Stomach (tissue), 9 donors: ENCODE results near the gene FZR1. TPM values are rescaled to one million over a fixed set of nuclear protein-coding genes. Genes with fewer than 3 reads are reported as not detected.

Source experiments
- DNase-seq, 2 donors: peaks; one replicate each; pipeline versions ENCODE4 v3.0.0 to v3.0.0-alpha.2; 2013 to 2019
- H3K27ac ChIP-seq, 5 donors: fragments of 200-600 bp in 4 of 5; sonication (generic) in 4 of 5; one replicate each; pipeline ENCODE4 v1.5.1; 2013 to 2019; ENCODE audit warnings: mild to moderate bottlenecking in 1 of 5, moderate library complexity in 1 of 5
- H3K27me3 ChIP-seq, 3 donors: fragments of 200-600 bp; sonication (generic); one replicate each; pipeline ENCODE4 v1.5.1; 2017 to 2019; ENCODE audit warnings: mixed run types in 1 of 3
- H3K36me3 ChIP-seq, 4 donors: fragments of 200-600 bp; sonication (generic); 1 replicate in 3 of 4; 2 replicates in 1 of 4; pipeline ENCODE4 v1.5.1; 2016 to 2019
- H3K4me1 ChIP-seq, 4 donors: fragments of 200-600 bp; sonication (generic); one replicate each; pipeline ENCODE4 v1.5.1; 2016 to 2019
- H3K4me3 ChIP-seq, 4 donors: fragments of 200-600 bp; sonication (generic) in 3 of 4; one replicate each; pipeline ENCODE4 v1.5.1; 2016 to 2019; ENCODE audit warnings: mild to moderate bottlenecking in 1 of 4
- H3K9me3 ChIP-seq, 4 donors: fragments of 200-600 bp; sonication (generic); one replicate each; pipeline ENCODE4 v1.5.1; 2016 to 2019
- CTCF ChIP-seq, 7 experiments: fragments of 450-650 bp in 4 of 7; fragments of 200-600 bp in 3 of 7; sonication (generic) in 3 of 7; IDR thresholded peaks; one replicate each; pipeline ENCODE4 v1.5.1; 2016 to 2019; ENCODE audit warnings: antibody characterized with exemption in 7 of 7, control low read depth in 2 of 7, mild to moderate bottlenecking in 1 of 7
- EP300 ChIP-seq: sonication (generic); formaldehyde crosslinking; IDR thresholded peaks from one replicate; pipeline ENCODE4 v1.6.1; 2017; ENCODE audit warnings: antibody characterized with exemption
- POLR2A ChIP-seq, 4 donors: fragments of 450-650 bp; IDR thresholded peaks; one replicate each; pipeline ENCODE4 v1.6.1; 2016; ENCODE audit warnings: antibody characterized with exemption in 4 of 4, control low read depth in 2 of 4, mild to moderate bottlenecking in 1 of 4, moderate library complexity in 1 of 4
- POLR2AphosphoS5 ChIP-seq, 3 donors: sonication (generic); formaldehyde crosslinking; IDR thresholded peaks; one replicate each; pipeline ENCODE4 v1.6.1; 2016; ENCODE audit warnings: antibody characterized with exemption in 3 of 3
- WGBS, 5 donors: extraction: QIAGEN DNeasy Blood & Tissue Kit in 3 of 5; methylation state at CpG; one replicate each; pipeline versions ENCODE4 v1.1.5 to v1.1.7; 2013 to 2018; 5-methylcytosine and 5-hydroxymethylcytosine counted together
- intact Hi-C: fragments of 100-400 bp; cut with DNase I; formaldehyde crosslinking; loops from one replicate; pipeline ENCODE4 v1.15.1; 2023; ENCODE audit warnings: low total_unique reads
- polyA plus RNA-seq, 3 donors: library from polyadenylated mRNA; stranded (reverse); fragments of 200-250 nt; gene quantifications; one replicate each; pipeline ENCODE4 v1.2.3, GENCODE V29; 2013
- total RNA-seq, 5 donors: library from RNA; depleted of rRNA; stranded (reverse); fragments of >200 nt; gene quantifications; one replicate each; pipeline versions ENCODE4 v1.1.0 to v1.2.3, GENCODE V29; 2014 to 2016
- donor health status: healthy with polysubstance abuse.
- donor health status: Bipolar disorder and iron deficiency.
- donor health status: healthy.

The FZR1 gene
- total and polyA plus RNA-seq, 8 donors = 9.4 to 113 (median 21.3) TPM

- intact Hi-C loops = no loop called here
- TF ChIP-seq POLR2AphosphoS5 (IDR thresholded peaks at IDR 0.05) (peak in 2 of 3 donors; percentile 70 to 82), POLR2A (IDR thresholded peaks at IDR 0.05) (no peak), CTCF (IDR thresholded peaks at IDR 0.05) (peak in 1 of 7 experiments; percentile 7)
- H3K36me3 ChIP-seq = peaks cover 7 to 25% (median 16%) of the 10 kb centered on the region in 4 donors
- no peaks in the 10 kb centered on the region for H3K9me3 ChIP-seq
- H3K27ac ChIP-seq = peak within 1 kb of the TSS; percentile 69 to 96 (median 92)
- H3K27me3 ChIP-seq = no peaks in the 10 kb centered on the region
- peak within 1 kb of the TSS; percentile 81 to 100 (median 96) for H3K4me3 ChIP-seq
- 0% methylated on average over 30 to 52 of the region's 52 CpGs for WGBS, 5 donors
- H3K4me1 ChIP-seq = peaks cover 20 to 34% (median 26%) of the 10 kb centered on the region in 4 donors
- peak; percentile 96 to 99 for DNase-seq
These were observed 5.5 kb upstream of the FZR1 start, which contains the start of gene DOHH for GRCh38 chr19:3500429-3501101. Gene DOHH (minus strand): TSS chr19:3500674. CDS start chr19:3496814, 3,860 bp downstream.

GRCh38 chr19:3501780-3502179 is 4.3 kb upstream of the FZR1 start:
- Histone ChIP-seq H3K9me3 (no peaks in the 10 kb centered on the region), H3K27me3 (no peaks in the 10 kb centered on the region), H3K4me3 (no peak overlapping the region), H3K27ac (no peak overlapping the region), H3K36me3 (peaks cover 0 to 13% (median 4%) of the 10 kb centered on the region in 4 donors), H3K4me1 (peaks cover 21 to 37% (median 29%) of the 10 kb centered on the region in 4 donors)
- intact Hi-C loops = no loop called here
- no peak for TF ChIP-seq CTCF (IDR thresholded peaks at IDR 0.05)
- TF ChIP-seq EP300 = no peak
- TF ChIP-seq POLR2A (IDR thresholded peaks at IDR 0.05) = no peak
- TF ChIP-seq POLR2AphosphoS5 (IDR thresholded peaks at IDR 0.05) = no peak
- WGBS, 5 donors = 84 to 98% (median 91%) methylated on average over 3 of the region's 3 CpGs; no CpG with 5 or more reads in 1 of the 5 donors
- no peak for DNase-seq

DNA sequence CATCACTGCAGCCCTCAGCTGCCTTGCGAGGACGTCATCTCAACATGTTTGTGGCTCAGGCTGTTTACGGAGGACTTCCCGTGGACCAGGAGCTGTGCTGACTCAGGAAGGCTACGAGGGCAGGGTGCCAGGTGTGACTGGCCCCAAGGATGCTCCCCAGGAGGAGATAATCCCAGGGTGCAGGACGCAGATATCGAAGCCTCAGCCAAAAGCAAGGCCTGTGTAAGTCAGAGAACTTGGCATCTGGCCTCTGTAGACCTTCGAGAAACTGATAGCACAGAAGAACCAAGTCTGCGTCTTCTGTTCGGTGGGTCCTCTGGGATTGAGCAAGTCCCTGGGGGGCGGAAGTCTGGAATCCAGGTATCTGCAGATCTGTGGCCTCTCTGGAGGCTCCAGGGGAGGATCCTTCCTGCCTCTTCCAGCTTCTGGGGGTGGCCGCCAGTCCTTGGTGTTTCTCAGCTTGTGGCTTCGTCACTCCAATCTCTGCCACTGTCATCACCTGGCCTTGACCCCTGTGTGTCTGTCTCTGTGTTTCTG is 3.0 kb upstream of the FZR1 start:
- no peaks in the 10 kb centered on the region for H3K27me3 ChIP-seq
- no peak for DNase-seq
- no peak overlapping the region for H3K27ac ChIP-seq
- no peak overlapping the region for H3K4me3 ChIP-seq
- H3K36me3 ChIP-seq = no peaks in the 10 kb centered on the region
- intact Hi-C loops = no loop called here
- TF ChIP-seq CTCF (IDR thresholded peaks at IDR 0.05) (no peak), EP300 (no peak), POLR2A (IDR thresholded peaks at IDR 0.05) (no peak), POLR2AphosphoS5 (IDR thresholded peaks at IDR 0.05) (no peak)
- H3K9me3 ChIP-seq = no peaks in the 10 kb centered on the region
- H3K4me1 ChIP-seq = peaks cover 31 to 43% (median 41%) of the 10 kb centered on the region in 4 donors
- WGBS, 5 donors = 81 to 86% (median 82%) methylated on average over 13 of the region's 13 CpGs

DNA sequence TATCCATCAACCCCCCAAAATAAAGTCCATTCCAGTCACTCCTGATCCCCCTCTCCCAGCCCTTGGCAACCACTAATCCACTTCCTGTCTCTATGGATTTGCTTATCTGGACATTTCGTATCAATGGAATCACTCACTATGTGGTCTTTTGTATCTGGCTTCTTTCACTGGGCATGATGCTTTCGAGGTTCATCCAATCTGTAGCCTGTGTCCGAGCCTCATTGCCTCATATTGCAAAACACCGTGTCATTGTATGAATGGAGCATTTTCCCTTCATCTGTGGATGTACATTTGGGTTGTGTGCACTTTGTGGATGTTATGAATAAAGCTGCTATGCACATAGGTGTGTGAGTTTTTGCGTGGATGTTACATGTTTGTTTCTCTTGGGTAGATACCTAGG is 1.4 kb upstream of the FZR1 start:
- peaks cover 4 to 12% (median 11%) of the 10 kb centered on the region in 4 donors for H3K36me3 ChIP-seq
- no peak for TF ChIP-seq POLR2AphosphoS5 (IDR thresholded peaks at IDR 0.05)
- TF ChIP-seq CTCF (IDR thresholded peaks at IDR 0.05) = no peak
- no peak for TF ChIP-seq POLR2A (IDR thresholded peaks at IDR 0.05)
- no peak for TF ChIP-seq EP300
- WGBS, 5 donors = 78 to 82% (median 80%) methylated on average over 5 of the region's 5 CpGs
- H3K27ac ChIP-seq = no peak overlapping the region
- peak overlapping the region in 1 of 4 donors; percentile 98 for H3K4me3 ChIP-seq
- no peaks in the 10 kb centered on the region for H3K9me3 ChIP-seq
- intact Hi-C loops = no loop called here
- no peak for DNase-seq
- H3K4me1 ChIP-seq = peaks cover 22 to 46% (median 45%) of the 10 kb centered on the region in 4 donors
- H3K27me3 ChIP-seq = no peaks in the 10 kb centered on the region
